ENCODE measurements around the gene PIGL. TPM values are rescaled to one million over a fixed set of nuclear protein-coding genes. Genes with fewer than 3 reads are reported as not detected.

PIGL gene
- total RNA-seq, 2 donors from 2014 or later = 24.7 to 25.4 TPM

DNA sequence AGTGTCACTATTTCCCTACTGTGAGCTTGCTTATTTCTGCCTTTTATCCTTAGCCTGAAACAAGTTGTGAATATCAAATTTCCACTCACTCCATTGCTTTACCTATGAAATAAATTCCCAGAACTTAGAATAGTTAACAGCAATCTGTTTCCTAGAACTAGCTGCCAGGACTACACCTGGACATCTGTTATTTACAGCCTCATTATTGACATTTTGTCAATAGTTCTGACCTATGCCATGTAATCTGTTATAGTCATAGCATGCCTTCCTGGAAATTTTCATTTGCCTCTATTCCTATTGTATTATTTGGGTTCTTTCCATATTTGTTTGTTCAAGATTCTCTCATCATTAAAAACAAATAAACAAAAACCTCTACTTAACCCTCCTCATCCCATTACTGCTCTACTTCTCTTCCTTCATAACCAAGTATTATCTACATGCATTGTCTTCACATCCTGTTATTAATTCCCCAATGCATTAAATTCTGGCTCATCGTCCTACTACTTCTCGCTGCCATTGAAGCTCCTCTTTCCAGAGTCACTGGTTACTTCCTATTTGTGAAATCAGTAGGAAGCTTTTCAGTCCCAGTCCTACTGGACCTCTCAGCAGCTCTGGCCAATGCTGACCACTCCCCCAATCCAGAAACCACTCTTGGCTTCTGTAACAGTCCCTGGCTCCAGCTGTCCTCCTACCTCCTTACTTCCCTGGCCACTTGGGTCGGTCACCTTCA lies 55.3 kb downstream of the PIGL start:
- H3K27ac ChIP-seq = no peak overlapping the region

DNA sequence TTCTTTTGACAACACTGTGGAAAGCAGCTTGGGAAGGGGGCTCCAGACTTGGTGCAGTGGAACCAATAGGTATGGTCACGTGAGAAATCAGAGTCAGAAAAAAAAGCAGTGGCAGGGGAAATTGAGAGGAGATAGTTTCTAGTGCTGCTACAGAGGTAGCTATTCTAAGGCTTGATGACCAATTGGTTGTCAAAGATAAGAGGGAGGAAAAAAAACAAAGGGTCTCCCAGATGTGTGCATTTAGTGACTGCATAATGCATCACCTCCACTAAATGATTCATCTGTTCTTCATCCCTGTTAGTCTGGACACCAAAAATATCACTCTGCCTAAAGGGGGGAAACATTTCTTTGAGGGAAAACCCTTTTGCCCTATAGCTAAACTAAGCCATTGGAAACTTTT lies 56.5 kb downstream of the PIGL start:
- H3K27me3 ChIP-seq = no peaks in the 10 kb centered on the region
- H3K4me3 ChIP-seq = no peak overlapping the region

More for the DNA sequence above, 55.3 kb downstream of the PIGL start:
- intact Hi-C loops (cut with DNase I) = no loop called here
- Histone ChIP-seq H3K36me3 (no peaks in the 10 kb centered on the region), H3K4me3 (no peak overlapping the region), H3K9me3 (no peaks in the 10 kb centered on the region), H3K27me3 (no peaks in the 10 kb centered on the region), H3K9ac (ENCODE audit: low read depth in 2 of 2, low read length in 2 of 2) (no peak overlapping the region), H3K4me1 (no peaks in the 10 kb centered on the region)
- DNase-seq = no peak
- TF ChIP-seq, protein P1, sequence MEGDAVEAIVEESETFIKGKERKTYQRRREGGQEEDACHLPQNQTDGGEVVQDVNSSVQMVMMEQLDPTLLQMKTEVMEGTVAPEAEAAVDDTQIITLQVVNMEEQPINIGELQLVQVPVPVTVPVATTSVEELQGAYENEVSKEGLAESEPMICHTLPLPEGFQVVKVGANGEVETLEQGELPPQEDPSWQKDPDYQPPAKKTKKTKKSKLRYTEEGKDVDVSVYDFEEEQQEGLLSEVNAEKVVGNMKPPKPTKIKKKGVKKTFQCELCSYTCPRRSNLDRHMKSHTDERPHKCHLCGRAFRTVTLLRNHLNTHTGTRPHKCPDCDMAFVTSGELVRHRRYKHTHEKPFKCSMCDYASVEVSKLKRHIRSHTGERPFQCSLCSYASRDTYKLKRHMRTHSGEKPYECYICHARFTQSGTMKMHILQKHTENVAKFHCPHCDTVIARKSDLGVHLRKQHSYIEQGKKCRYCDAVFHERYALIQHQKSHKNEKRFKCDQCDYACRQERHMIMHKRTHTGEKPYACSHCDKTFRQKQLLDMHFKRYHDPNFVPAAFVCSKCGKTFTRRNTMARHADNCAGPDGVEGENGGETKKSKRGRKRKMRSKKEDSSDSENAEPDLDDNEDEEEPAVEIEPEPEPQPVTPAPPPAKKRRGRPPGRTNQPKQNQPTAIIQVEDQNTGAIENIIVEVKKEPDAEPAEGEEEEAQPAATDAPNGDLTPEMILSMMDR (IDR thresholded peaks at IDR 0.05) = no peak

DNA sequence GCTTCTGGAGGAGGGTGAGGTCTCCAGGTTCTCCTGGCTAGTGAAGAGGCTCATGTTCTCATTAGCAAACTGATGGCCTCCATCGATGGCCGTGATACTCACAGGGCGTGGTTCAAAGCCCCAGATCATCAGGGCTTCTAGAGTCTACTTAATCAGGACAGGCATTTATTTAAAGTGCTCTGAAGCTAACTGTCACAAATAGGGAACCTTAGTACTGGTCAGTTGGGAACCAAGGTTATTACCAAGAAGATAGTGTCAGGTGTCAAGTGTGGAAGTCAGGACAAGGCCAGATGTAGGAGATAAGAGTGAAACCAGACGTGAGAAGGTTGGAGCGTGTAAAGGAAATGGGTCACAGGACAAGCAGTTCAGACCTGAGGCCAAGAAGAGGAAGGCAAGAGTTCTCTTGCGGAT lies 56.9 kb downstream of the PIGL start:
- no peak for DNase-seq
- H3K36me3 ChIP-seq = no peaks in the 10 kb centered on the region
- intact Hi-C loops (cut with DNase I) = no loop called here
- no peak overlapping the region for H3K4me3 ChIP-seq
- H3K9ac ChIP-seq (ENCODE audit: low read depth in 2 of 2, low read length in 2 of 2) = no peak overlapping the region
- H3K27ac ChIP-seq = no peak overlapping the region
- H3K4me1 ChIP-seq = no peaks in the 10 kb centered on the region
- TF ChIP-seq, protein P1 (IDR thresholded peaks at IDR 0.05) = no peak
- no peaks in the 10 kb centered on the region for H3K9me3 ChIP-seq
- H3K27me3 ChIP-seq = no peaks in the 10 kb centered on the region

More for the DNA sequence above, 56.5 kb downstream of the PIGL start:
- DNase-seq = no peak
- Histone ChIP-seq H3K9ac (ENCODE audit: low read depth in 2 of 2, low read length in 2 of 2) (no peak overlapping the region), H3K36me3 (no peaks in the 10 kb centered on the region), H3K27ac (no peak overlapping the region), H3K4me1 (no peaks in the 10 kb centered on the region), H3K9me3 (no peaks in the 10 kb centered on the region)
- TF ChIP-seq, protein P1 (IDR thresholded peaks at IDR 0.05) = no peak
- intact Hi-C loops (cut with DNase I) = no loop called here

DNA sequence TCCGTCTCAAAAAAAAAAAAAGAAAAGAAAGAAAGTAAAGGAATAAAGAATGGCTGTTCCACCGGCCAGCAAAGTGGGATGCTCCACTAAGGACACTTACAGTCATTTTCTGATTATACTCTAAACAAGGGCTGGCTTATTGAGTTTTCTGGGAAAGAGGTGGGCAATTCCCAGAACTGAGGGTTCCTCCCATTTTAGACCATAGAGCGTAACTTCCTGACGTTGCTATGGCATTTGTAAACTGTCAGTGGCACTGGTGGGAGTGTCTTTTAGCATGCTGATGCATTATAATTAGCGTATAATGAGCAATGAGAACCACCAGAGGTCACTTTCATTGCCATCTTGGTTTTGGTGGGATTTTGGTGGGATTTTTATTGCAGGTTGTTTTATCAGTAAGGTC lies 58.0 kb downstream of the PIGL start:
- H3K27me3 ChIP-seq = no peaks in the 10 kb centered on the region
- no peaks in the 10 kb centered on the region for H3K4me1 ChIP-seq
- H3K9ac ChIP-seq (ENCODE audit: low read depth in 2 of 2, low read length in 2 of 2) = no peak overlapping the region
- intact Hi-C loops (cut with DNase I) = no loop called here
- H3K36me3 ChIP-seq = no peaks in the 10 kb centered on the region
- TF ChIP-seq, protein P1 (IDR thresholded peaks at IDR 0.05) = no peak
- no peaks in the 10 kb centered on the region for H3K9me3 ChIP-seq
- no peak overlapping the region for H3K27ac ChIP-seq
- DNase-seq = no peak
- no peak overlapping the region for H3K4me3 ChIP-seq

DNA sequence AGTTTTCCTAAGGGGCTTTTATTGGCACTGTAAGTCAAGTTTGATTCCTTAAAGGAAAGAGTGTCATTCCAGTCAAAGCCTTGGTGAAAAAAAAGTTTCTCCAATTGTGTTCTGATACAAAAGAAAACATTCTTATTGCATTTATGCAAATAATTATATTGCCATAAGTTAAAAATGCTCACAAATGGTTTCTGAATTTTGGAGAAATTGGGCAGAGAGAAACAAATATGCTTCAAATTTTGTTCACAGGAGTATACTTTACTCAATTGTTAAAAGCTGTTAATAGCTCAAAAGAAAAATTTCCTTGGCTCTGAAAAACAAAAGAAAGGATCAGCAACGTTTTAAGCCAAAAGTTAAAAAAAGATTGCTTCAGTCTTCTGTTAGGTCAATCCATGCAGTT lies 60.2 kb downstream of the PIGL start:
- Histone ChIP-seq H3K9ac (ENCODE audit: low read depth in 2 of 2, low read length in 2 of 2) (no peak overlapping the region), H3K4me3 (no peak overlapping the region), H3K4me1 (no peaks in the 10 kb centered on the region), H3K27me3 (no peaks in the 10 kb centered on the region), H3K36me3 (no peaks in the 10 kb centered on the region), H3K27ac (no peak overlapping the region), H3K9me3 (no peaks in the 10 kb centered on the region)
- intact Hi-C loops (cut with DNase I) = no loop called here
- TF ChIP-seq, protein P1 (IDR thresholded peaks at IDR 0.05) = no peak
- DNase-seq = no peak

Data from colonic mucosa (tissue), 4 donors.